DMS53 (cell line): Measurements from ENCODE around the gene CATSPER4.

Source experiments
- DNase-seq: peaks from one replicate; lab custom pipeline; 2025; lab: John Stamatoyannopoulos, UW

CATSPER4 gene

DNA sequence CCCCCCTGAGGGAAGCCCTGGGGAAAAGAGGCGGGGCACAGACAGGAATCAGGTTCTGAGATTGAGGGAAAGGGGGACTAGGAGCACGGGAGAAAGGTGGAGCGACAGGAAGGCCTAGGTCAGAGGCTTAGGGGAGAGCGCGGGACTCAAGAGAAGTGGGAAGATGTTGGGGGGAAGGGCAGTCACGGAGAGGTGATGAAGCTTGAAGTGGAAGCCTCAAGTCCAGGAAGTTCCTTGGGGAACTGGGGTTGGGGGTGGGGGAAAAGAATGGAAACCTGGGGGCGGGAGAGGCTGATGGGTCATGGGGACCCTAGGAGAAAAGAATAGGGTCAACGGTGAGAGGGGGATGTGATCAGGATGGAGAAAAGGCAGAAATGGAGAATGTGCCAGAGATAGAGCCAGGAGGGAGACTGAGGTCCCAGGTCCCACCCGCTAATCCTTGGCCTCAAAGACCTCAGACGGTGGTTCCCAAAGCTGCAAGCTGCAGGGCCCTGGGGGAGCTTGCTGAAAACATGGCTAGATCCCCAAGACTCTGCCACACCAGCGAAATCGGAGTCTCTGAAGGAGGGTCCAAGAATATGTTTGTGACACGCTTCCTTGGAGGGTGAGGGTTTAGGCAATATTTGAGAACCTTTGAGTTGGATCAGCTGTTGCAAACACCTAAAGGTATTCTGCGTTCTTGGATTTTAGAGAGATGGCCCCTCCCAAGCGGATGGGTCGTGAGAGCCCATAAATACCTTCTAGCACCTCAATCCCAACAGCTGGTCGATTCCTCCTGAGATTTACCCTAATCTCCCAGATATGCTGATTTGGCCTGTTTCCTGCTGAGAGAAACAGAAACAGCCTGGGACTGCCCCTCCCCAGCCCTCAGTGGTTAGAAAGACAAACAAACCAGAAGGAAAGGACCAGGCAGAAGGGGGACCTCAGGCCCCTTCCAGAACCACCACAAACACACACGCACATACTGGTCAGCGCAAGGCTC is 25.2 kb upstream of the CATSPER4 start:
- DNase-seq, result peak; percentile 18

- no peak for DNase-seq
Observed at GRCh38 chr1:26166719-26167281, 23.6 kb upstream of the CATSPER4 start.

DNA sequence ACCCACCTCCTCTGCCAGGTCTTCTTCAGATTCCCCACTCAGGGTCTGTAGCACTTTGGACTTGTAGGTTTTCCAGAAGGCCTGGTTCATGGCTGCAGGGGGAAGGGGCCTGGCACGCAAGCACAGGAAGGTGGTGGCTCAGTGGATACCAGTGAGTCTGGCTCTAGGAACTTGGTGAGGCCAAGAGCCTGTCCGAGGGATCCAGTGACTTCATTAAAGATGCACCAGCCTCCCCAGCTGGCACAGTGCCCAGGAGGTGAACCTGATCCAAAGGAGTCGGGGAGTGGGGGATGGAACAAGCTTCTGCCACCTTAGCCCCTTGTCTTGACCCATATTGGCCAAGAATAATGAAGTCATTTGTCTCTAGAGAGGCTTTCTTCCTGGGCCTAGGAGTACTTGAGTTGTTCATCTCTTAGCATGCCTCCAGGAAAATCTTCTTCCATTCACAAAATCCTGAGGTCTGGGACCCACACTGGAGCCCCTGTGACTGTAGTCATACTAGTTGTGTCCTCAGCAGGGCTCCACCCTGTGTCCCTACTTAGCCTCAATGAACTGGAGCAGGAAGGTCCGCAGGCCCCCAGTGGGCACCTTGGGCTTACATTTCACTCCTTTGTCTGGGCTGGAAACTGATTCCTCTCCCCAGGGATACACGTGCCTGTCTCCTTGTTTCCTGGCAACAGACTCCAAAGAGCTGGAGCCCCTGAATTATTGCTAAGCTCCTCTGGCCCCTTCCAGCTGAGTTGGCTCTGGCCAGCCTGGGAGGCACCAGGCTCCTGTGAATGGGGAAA is 21.8 kb upstream of the CATSPER4 start, which contains the start of gene C1orf232:
Gene C1orf232 (minus strand): TSS at position 554 of the 788 bp plus-strand sequence. CDS start 464 bp downstream, at position 90.
- DNase-seq, result peak; percentile 44

- DNase-seq, result no peak
Observed at GRCh38 chr1:26169198-26169554, 21.2 kb upstream of the CATSPER4 start.

- peak; percentile 96 for DNase-seq
Observed at GRCh38 chr1:26169669-26170471, 20.5 kb upstream of the CATSPER4 start, which contains the start of gene ZNF593. TSS of gene ZNF593 (plus strand) at chr1:26169908. CDS start at chr1:26169984, 76 bp downstream.

DNA sequence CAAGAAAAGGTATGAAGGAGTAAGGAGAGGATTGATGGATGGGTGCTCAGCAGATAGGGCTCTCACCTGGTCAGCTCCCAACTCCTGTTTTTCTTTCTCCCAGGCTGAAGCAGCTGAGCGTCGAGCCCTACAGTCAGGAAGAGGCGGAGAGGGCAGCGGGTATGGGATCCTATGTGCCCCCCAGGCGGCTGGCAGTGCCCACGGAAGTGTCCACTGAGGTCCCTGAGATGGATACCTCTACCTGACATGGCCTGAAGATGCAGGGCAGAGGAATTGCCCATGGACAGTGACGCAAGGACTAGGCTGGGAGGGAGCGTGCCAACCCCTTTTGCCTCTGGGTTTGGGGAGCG is 20.0 kb upstream of the CATSPER4 start:
- peak; percentile 62 for DNase-seq

GRCh38 chr1:26171084-26172072 is 19.0 kb upstream of the CATSPER4 start, which contains the start of gene ZNF593OS:
TSS of gene ZNF593OS (minus strand) at chr1:26171832. CDS start at chr1:26171661, 171 bp downstream.
- no peak for DNase-seq

DNA sequence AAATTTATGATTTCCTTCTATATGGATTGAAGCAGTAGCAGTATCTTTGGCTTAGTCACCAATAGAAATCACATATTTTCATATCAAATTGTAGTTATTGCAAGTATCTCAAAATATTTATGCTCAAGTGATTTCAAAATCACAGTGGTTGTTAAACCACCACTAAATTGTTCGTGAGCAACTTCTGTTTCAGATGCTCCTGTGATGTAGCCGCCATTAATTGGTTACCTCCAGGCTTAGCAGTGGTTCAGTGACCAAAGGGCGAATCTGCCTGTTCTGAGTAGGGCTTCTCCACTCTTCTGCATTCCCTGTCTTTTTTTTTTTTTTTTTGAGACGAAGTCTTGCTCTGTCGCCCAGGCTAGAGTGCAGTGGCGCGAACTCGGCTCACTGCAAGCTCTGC is 15.1 kb upstream of the CATSPER4 start:
- no peak for DNase-seq

DNA sequence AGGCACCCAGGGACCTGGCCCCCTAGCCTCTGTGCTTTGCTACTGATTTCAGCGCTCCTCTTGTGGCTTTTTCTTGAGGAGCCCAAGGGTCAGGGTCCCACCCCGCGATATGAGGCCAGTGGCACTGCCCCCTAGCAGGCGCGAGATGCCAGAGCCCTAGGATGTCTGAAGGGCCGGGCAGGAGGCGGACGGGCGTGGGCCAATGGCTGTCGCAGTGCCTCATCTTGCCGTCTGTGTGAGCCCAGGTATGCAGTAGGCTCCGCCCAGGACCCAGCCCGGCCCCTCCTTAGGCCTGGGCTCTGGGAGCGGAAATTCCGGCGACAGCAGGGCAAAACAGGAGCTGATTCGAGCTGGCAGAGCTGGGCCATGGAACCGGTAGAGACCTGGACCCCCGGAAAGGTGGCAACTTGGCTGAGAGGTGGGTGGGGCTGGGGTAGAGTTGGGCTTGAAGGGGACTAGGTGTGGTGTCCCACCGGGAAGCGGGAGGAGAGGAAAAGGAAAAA is 13.2 kb upstream of the CATSPER4 start, which contains the start of gene CNKSR1:
Gene CNKSR1 (plus strand): TSS at position 310 of the 503 bp plus-strand sequence. CDS start 57 bp downstream, at position 367.
- DNase-seq, result peak; percentile 95

GRCh38 chr1:26180010-26180506 is 10.3 kb upstream of the CATSPER4 start:
- no peak for DNase-seq

DNA sequence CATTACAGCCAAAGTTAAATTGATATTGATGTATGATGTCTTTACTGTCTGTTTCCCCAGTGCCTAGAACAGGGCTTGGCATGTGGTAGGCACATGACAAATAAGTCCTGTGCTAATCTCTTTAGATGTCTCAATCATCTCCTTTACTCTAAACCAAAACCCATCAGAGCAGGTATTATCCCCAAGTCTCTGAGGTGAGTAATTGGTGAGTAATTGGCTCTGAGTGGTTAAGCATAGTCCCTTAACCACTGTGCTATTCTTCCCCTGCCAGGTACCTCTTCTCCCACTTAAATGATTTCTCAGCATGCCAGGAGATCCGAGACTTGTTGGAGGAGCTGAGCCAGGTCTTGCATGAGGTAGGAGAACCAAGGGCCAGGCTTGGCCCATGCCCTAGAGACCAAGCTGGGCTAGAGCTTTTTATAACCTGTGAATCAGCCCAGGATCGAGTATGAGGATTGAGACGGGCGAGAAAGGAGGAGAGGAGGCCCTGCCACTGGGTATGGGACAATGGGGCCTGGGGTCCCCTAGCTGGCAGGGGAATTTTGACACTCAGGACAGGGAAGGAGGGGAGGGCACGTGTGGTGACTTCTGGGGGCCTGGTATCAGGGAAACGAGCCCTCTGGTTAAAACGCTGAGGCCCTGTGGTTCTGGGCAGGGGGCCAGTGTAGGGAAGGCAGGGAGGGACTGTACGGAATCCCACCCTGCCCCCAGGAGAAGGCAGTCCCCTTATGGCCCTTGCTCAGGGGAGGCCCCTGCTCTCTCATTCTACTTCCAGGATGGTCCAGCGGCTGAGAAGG is 8.6 kb upstream of the CATSPER4 start:
- no peak for DNase-seq

- no peak for DNase-seq
Observed at GRCh38 chr1:26182383-26182696, 8.1 kb upstream of the CATSPER4 start.

GRCh38 chr1:26184086-26184485 is 6.3 kb upstream of the CATSPER4 start:
- no peak for DNase-seq

- no peak for DNase-seq
Observed at GRCh38 chr1:26184883-26185282, 5.5 kb upstream of the CATSPER4 start.

DNA sequence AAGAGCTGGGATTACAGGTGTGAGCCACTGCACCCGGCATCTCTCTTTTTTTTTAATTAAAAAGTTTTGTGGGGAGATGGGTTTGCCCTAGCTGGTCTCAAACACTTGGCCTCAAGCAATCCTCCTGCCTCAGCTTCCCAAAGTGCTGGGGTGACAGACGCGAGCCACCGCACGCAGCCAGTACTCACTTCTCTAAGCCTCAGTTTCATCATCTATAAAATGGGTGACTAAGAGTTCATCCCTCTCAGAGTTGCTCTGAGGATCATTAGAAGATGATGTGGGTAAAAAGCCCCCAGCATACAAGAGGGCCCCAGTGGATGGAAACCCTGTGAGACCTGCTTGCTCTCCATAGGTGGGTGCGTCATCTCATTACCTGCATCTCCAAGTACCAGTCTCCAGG is 2.5 kb upstream of the CATSPER4 start:
- no peak for DNase-seq

DNA sequence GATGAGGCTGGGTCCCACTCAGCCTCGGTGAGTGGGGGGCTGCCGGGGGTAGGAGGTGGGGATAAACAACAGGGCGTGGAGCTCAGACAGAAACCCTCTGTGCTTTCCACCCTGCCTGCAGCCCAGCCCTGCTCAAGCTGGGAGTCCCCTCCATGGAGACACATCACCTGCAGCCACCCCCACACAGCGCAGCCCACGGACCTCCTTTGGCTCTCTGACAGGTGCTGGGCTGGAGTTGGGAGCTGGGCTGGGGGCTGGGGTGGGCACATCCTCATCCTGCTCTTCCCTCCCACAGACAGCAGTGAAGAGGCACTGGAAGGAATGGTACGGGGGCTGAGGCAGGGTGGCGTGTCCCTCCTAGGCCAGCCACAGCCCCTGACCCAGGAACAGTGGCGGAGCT is 1.9 kb upstream of the CATSPER4 start:
- no peak for DNase-seq

- no peak for DNase-seq
Observed at GRCh38 chr1:26189331-26189730, 1.1 kb upstream of the CATSPER4 start.

DNA sequence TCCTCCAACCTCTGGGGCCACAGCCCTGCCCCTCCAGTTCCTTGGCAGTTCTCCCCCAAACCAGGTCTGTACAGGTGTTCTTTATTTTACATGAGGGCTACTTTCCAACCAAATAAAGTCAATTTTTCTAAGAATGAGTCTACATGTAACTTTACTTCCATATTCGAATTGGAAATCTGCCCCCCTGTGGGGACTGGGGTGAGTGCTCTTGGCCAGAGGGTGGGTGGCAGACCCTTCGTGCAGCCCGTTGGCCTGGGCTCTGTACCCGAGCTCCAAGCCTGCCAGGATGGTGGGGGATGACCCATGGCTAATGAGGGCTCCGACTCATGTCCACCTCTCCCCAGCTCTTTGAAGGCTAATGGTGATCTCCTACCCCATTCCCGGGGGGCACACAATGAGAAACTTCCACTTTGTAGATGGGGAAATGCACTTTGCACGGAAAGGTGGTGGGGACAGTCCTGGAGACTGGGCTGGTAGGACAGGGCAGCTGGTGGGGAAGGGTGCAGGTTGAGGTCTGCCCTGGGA is 589 bp upstream of the CATSPER4 start:
- no peak for DNase-seq

DNA sequence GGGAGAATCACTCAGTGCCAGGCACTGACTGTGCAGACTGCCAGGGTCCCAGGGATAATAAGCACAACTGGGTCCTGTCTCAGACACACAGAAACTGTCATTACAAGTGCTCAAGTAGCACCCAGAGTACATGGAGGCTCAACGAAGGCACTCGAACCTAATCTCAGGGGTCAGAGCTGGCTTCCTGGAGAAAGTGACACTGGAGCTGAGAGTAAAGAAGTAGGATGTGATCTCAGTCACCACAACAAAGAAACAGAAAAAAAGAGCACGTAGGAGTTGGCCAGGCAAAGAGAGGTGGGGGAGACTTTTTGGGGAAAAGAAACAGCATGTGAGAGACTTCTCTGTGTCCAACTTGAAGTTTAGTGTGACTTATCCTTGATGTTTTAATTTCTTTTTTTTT is 1.3 kb downstream of the CATSPER4 start:
- no peak for DNase-seq
